ENCODE measurements around the gene C1orf141. TPM values are rescaled to one million over a fixed set of nuclear protein-coding genes. Genes with fewer than 3 reads are reported as not detected.
A peak's percentile ranks its signal among the peaks of the same experiment; 100 is the strongest.
"Not testable (repeated sequence)": the region's sequence is repeated elsewhere in the genome, so short reads cannot be mapped to it uniquely, and the experiment has no call there.

The C1orf141 gene
- total and polyA plus RNA-seq, 4 donors: 0.33 to 1.9 (median 1.2) TPM

DNA sequence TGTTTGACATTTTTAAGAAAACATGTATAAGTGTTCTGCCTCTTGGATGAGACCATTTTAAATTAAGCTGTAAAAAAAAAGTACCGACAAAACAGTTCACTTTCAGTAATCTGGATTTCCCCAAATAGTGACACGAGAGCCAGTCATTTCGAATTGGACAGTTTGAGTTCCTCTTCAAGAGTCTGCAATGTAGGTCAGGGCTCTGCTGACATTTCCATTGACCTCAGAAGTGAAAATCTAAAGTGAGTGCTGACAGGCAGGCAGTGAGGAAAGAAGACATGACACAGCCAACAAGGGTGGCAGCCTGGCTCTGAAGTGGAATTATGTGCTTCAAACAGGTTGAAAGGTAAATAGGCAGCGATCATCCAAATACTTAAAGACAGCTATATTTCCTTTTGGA lies 31.4 kb upstream of the C1orf141 start, which contains the start of gene IL23R:
IL23R (plus strand) TSS at position 259 of the 400 bp plus-strand sequence. CDS start 1,667 bp downstream, outside the sequence.
- Histone ChIP-seq H3K27ac (ENCODE audit: low read depth, low read length) (no peak within 1 kb of the TSS), H3K4me3 (ENCODE audit: low read depth, low read length) (no peak within 1 kb of the TSS), H3K27me3 (ENCODE audit: control insufficient read depth, insufficient read depth, low read length) (no peaks in the 10 kb centered on the region), H3K36me3 (ENCODE audit: control insufficient read depth, insufficient read depth, low read length) (no peaks in the 10 kb centered on the region), H3K9me3 (ENCODE audit: control insufficient read depth, insufficient read depth, low read length) (no peaks in the 10 kb centered on the region), H3K4me1 (ENCODE audit: control insufficient read depth, insufficient read depth, low read length) (no peaks in the 10 kb centered on the region)
- WGBS (ENCODE audit: insufficient coverage): 96% methylated on average over 3 of the region's 4 CpGs
- no peak for DNase-seq (ENCODE audit: low read depth in 4 of 6, low spot score in 6 of 6)

DNA sequence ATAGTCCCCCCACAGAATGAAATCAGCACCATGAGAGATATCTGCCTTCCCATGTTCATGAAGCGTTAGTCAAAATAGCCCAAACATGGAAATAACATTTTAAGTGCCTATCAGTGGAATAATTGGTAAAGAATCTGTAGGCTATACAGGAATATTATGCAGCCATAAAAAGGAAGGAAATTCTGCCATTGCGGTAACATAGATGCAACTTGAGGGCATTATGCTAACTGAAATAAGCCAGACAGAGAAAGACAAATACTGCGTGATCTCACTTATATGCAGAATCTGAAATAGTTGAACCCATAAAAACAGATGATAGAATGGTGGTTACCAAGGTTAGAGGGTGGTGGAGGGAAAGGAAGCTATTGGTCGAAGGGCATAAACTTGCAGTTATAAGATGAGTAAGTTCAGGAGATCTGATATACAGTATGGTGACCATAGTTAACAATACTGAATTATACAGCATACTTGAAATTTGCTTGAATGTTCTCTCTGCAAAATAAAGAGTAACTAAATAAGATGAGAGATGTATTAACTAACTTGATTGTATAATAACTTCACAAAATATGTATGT lies 30.8 kb upstream of the C1orf141 start:
- 100% methylated on average over 2 of the region's 4 CpGs for WGBS (ENCODE audit: insufficient coverage)
- no peak overlapping the region for H3K4me3 ChIP-seq (ENCODE audit: low read depth, low read length)
- no peaks in the 10 kb centered on the region for H3K9me3 ChIP-seq (ENCODE audit: control insufficient read depth, insufficient read depth, low read length)
- H3K4me1 ChIP-seq (ENCODE audit: control insufficient read depth, insufficient read depth, low read length): no peaks in the 10 kb centered on the region
- DNase-seq (ENCODE audit: low read depth in 4 of 6, low spot score in 6 of 6): no peak
- H3K27me3 ChIP-seq (ENCODE audit: control insufficient read depth, insufficient read depth, low read length): no peaks in the 10 kb centered on the region
- H3K36me3 ChIP-seq (ENCODE audit: control insufficient read depth, insufficient read depth, low read length): no peaks in the 10 kb centered on the region
- no peak overlapping the region for H3K27ac ChIP-seq (ENCODE audit: low read depth, low read length)

DNA sequence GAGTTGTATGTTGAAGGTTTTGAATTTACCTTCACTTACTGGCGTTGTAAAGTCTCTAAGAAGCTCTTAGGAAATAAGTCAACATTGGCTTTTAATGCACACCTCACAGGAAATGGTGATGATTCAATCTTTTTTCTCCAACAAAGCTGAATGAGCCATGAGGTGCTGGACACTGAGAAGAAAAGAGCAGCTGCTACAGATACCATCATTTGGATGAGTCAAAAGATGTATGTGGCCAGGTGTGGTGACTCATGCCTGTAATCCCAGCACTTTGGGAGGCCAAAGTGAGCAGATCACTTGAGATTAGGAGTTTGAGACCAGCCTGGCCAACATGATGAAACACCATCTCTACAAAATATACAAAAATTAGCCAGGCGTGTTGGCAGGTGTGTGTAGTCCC lies 28.2 kb upstream of the C1orf141 start:
- no peak overlapping the region for H3K27ac ChIP-seq (ENCODE audit: low read depth, low read length)
- no peaks in the 10 kb centered on the region for H3K36me3 ChIP-seq (ENCODE audit: control insufficient read depth, insufficient read depth, low read length)
- WGBS (ENCODE audit: insufficient coverage): 100% methylated on average over 1 of the region's 2 CpGs
- no peaks in the 10 kb centered on the region for H3K9me3 ChIP-seq (ENCODE audit: control insufficient read depth, insufficient read depth, low read length)
- no peak overlapping the region for H3K4me3 ChIP-seq (ENCODE audit: low read depth, low read length)
- H3K4me1 ChIP-seq (ENCODE audit: control insufficient read depth, insufficient read depth, low read length): no peaks in the 10 kb centered on the region
- DNase-seq (ENCODE audit: low read depth in 4 of 6, low spot score in 6 of 6): no peak
- no peaks in the 10 kb centered on the region for H3K27me3 ChIP-seq (ENCODE audit: control insufficient read depth, insufficient read depth, low read length)

DNA sequence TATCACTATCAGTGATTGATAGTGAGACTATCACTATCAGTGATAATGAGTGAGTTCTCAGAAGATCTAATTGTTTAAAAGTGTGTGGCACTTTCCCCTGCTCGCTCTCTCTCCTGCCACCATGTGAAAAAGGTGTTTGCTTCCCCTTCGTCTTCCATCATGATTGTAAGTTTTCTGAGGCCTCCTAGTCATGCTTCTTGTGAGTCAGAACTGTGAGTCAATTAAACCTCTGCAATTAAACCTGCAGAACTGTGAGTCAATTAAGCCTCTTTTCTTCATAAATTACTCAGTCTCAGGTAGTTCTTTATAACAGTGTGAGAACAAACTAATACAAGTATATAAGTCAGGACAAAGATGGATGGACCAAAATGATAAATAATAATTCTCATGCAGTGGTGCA lies 24.5 kb upstream of the C1orf141 start:
- H3K27ac ChIP-seq (ENCODE audit: low read depth, low read length): no peak overlapping the region
- no peaks in the 10 kb centered on the region for H3K4me1 ChIP-seq (ENCODE audit: control insufficient read depth, insufficient read depth, low read length)
- 40% methylated on average over 1 of the region's 2 CpGs for WGBS (ENCODE audit: insufficient coverage)
- DNase-seq (ENCODE audit: low read depth in 4 of 6, low spot score in 6 of 6): no peak
- no peak overlapping the region for H3K4me3 ChIP-seq (ENCODE audit: low read depth, low read length)
- H3K9me3 ChIP-seq (ENCODE audit: control insufficient read depth, insufficient read depth, low read length): no peaks in the 10 kb centered on the region
- no peaks in the 10 kb centered on the region for H3K27me3 ChIP-seq (ENCODE audit: control insufficient read depth, insufficient read depth, low read length)
- no peaks in the 10 kb centered on the region for H3K36me3 ChIP-seq (ENCODE audit: control insufficient read depth, insufficient read depth, low read length)

DNA sequence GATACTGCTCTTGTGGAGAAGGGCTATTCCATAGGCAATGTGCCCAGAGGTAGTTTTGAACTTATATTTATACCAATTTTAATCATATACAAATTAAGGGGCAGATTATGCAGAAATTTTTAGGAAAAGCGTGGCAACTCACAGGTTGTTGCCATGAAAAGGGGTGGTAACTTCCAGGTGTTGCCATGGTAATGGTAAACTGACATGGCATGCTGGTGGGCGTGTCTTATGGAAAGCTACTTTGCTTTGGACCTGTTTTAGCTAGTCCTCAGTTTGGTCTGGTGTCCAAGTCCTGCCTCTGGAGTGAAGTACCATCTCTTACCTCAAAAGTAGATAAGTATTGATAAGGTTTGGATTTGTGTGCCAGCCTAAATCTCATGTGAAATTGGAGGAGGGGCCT lies 23.6 kb upstream of the C1orf141 start:
- Histone ChIP-seq H3K27ac (ENCODE audit: low read depth, low read length) (no peak overlapping the region), H3K9me3 (ENCODE audit: control insufficient read depth, insufficient read depth, low read length) (no peaks in the 10 kb centered on the region), H3K4me3 (ENCODE audit: low read depth, low read length) (no peak overlapping the region), H3K36me3 (ENCODE audit: control insufficient read depth, insufficient read depth, low read length) (no peaks in the 10 kb centered on the region), H3K27me3 (ENCODE audit: control insufficient read depth, insufficient read depth, low read length) (no peaks in the 10 kb centered on the region), H3K4me1 (ENCODE audit: control insufficient read depth, insufficient read depth, low read length) (no peaks in the 10 kb centered on the region)
- DNase-seq (ENCODE audit: low read depth in 4 of 6, low spot score in 6 of 6): no peak
- 86% methylated on average over 1 of the region's 2 CpGs for WGBS (ENCODE audit: insufficient coverage)

DNA sequence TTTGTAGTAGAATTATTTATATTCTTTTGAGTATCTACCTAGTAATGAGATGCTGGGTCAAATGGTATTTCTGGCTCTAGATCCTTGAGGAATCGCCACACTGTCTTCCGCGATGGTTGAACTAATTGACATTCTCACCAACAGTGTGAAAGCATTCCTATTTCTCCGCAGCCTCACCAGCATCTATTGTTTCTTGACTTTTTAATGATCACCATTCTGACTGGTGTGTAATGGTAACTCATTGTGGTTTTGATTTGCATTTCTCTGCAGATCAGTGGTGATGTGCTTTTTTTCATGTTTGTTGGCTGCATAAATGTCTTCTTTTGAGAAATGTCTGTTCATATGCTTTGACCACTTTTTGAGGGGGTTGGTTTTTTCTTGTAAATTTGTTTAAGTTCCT lies 16.2 kb upstream of the C1orf141 start:
- no CpG with 5 or more reads among the region's 4 CpGs for WGBS (ENCODE audit: insufficient coverage)
- Histone ChIP-seq H3K27me3 (ENCODE audit: control insufficient read depth, insufficient read depth, low read length) (no peaks in the 10 kb centered on the region), H3K9me3 (ENCODE audit: control insufficient read depth, insufficient read depth, low read length) (no peaks in the 10 kb centered on the region), H3K36me3 (ENCODE audit: control insufficient read depth, insufficient read depth, low read length) (no peaks in the 10 kb centered on the region), H3K4me3 (ENCODE audit: low read depth, low read length) (no peak overlapping the region), H3K4me1 (ENCODE audit: control insufficient read depth, insufficient read depth, low read length) (no peaks in the 10 kb centered on the region), H3K27ac (ENCODE audit: low read depth, low read length) (no peak overlapping the region)
- no peak for DNase-seq (ENCODE audit: low read depth in 4 of 6, low spot score in 6 of 6)

DNA sequence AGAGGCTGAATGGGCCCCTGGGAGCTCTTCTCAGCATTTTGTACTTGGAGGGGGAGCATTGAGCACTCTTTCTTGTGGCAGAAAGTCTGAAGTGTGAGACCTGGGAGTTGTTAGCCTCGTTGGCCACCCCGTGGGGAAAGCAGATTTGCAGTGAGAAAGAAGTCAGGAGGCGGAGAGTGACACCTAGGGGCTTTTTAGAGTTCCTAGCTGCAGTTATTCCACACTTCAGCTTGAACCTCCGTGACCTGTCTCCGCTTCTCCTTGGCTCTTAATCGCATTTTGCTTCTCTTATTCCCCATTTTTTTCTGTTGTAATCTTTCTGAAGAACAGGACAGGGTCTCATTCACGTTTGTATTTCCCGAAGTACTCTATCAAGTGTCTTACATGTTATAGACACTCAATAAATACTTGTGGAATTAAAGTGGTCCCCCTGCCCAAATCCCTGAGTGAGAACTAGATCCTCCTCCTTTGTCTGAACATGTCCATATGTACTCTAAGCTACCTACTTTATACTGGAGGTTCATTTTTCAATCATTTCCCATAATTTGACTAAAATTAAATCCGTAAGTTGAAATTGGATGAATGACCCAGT lies 14.5 kb upstream of the C1orf141 start:
- Histone ChIP-seq H3K9me3 (ENCODE audit: control insufficient read depth, insufficient read depth, low read length) (no peaks in the 10 kb centered on the region), H3K4me3 (ENCODE audit: low read depth, low read length) (no peak overlapping the region), H3K36me3 (ENCODE audit: control insufficient read depth, insufficient read depth, low read length) (no peaks in the 10 kb centered on the region), H3K27ac (ENCODE audit: low read depth, low read length) (no peak overlapping the region), H3K27me3 (ENCODE audit: control insufficient read depth, insufficient read depth, low read length) (no peaks in the 10 kb centered on the region), H3K4me1 (ENCODE audit: control insufficient read depth, insufficient read depth, low read length) (no peaks in the 10 kb centered on the region)
- peak in 5 of 6 donors; percentile 41 to 87 (median 53) for DNase-seq (ENCODE audit: low read depth in 4 of 6, low spot score in 6 of 6)
- 15% methylated on average over 6 of the region's 9 CpGs for WGBS (ENCODE audit: insufficient coverage)

DNA sequence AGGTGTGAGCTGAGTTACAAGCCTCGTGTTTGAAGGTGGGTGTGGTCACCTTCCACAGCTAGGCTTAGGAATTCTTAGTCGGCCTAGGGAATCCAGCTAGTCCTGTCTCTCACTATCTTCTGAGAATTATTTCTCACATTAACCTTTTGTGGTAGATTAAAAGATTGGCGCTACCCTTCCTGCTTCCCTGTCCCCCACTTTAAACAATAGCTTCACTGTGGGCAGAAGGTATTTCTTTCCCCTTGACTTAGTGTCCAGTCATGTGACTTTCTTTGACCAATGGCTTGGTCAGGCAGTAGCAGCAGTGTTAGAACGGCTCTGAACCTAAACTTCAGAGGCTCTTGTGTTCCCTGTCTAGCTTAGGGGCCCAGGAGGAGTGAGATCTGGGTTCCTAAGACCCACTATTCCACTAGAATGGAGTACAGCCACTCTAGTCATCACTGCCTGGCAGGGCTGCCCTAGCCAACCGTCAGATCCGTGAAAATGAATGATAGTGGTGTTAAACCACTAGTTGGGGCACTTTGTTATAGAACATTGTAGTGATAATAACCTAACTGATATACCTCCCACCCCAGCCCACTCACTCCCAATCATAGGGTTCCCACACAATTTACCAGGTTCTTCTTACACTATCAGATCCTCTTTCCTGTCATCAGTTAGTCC lies 13.9 kb upstream of the C1orf141 start:
- Histone ChIP-seq H3K4me3 (ENCODE audit: low read depth, low read length) (no peak overlapping the region), H3K27me3 (ENCODE audit: control insufficient read depth, insufficient read depth, low read length) (no peaks in the 10 kb centered on the region), H3K27ac (ENCODE audit: low read depth, low read length) (no peak overlapping the region), H3K9me3 (ENCODE audit: control insufficient read depth, insufficient read depth, low read length) (no peaks in the 10 kb centered on the region), H3K36me3 (ENCODE audit: control insufficient read depth, insufficient read depth, low read length) (no peaks in the 10 kb centered on the region), H3K4me1 (ENCODE audit: control insufficient read depth, insufficient read depth, low read length) (no peaks in the 10 kb centered on the region)
- no peak for DNase-seq (ENCODE audit: low read depth in 4 of 6, low spot score in 6 of 6)
- WGBS (ENCODE audit: insufficient coverage): 67% methylated on average over 2 of the region's 6 CpGs

DNA sequence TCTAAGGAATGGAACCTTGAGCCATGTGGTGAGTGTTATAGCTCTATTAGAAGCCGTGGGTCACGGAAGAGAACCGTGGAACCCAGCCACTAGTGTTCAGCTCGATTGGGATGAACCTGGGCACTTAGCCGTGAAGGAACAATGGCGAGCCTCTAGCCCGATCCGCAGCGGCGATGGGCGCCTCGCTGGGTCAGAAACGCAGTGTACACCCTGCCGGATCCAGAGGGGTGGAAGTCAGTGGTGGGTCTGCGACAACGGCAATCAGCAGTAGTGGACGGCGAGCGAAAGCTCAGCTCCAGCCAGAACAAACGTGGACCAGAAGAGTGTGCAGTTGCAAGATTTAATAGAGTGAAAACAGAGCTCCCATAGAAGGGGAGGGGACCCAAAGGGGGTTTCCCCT lies 13.2 kb upstream of the C1orf141 start:
- not testable (repeated sequence) for H3K27ac ChIP-seq (ENCODE audit: low read depth, low read length); H3K27me3 ChIP-seq (ENCODE audit: control insufficient read depth, insufficient read depth, low read length); H3K4me1 ChIP-seq (ENCODE audit: control insufficient read depth, insufficient read depth, low read length); H3K9me3 ChIP-seq (ENCODE audit: control insufficient read depth, insufficient read depth, low read length); H3K36me3 ChIP-seq (ENCODE audit: control insufficient read depth, insufficient read depth, low read length); DNase-seq (ENCODE audit: low read depth in 4 of 6, low spot score in 6 of 6); H3K4me3 ChIP-seq (ENCODE audit: low read depth, low read length)
- 97% methylated on average over 20 of the region's 20 CpGs for WGBS (ENCODE audit: insufficient coverage)

DNA sequence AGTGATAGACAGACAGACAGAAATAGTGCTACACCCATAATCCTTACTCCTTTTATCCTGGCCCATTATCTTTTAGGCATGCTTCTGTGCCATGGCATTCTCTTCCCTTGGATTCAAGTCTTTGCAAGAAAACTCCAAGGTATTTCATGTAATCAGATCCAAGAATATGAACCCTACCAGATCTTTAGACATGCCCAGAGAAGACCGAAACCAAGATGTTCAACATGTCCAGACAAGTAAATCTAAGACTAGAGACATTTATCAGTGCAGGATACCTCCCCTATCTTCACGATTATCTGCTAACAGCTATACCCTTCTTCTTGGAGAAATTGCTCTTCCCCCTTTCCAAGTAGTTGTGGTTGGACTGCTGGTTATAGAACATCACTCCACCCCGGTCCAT lies 11.8 kb upstream of the C1orf141 start:
- Histone ChIP-seq H3K36me3 (ENCODE audit: control insufficient read depth, insufficient read depth, low read length) (no peaks in the 10 kb centered on the region), H3K27me3 (ENCODE audit: control insufficient read depth, insufficient read depth, low read length) (no peaks in the 10 kb centered on the region), H3K4me1 (ENCODE audit: control insufficient read depth, insufficient read depth, low read length) (no peaks in the 10 kb centered on the region), H3K9me3 (ENCODE audit: control insufficient read depth, insufficient read depth, low read length) (no peaks in the 10 kb centered on the region), H3K4me3 (ENCODE audit: low read depth, low read length) (no peak overlapping the region), H3K27ac (ENCODE audit: low read depth, low read length) (no peak overlapping the region)
- WGBS (ENCODE audit: insufficient coverage): 89% methylated on average over 2 of the region's 3 CpGs
- DNase-seq (ENCODE audit: low read depth in 4 of 6, low spot score in 6 of 6): no peak
